CD4-positive, alpha-beta T cell treated with Interleukin-1 beta for 1 hour (primary cell): Measurements from ENCODE around the gene CDH15.
"Not testable (repeated sequence)": the region's sequence is repeated elsewhere in the genome, so short reads cannot be mapped to it uniquely, and the experiment has no call there.

Experiments used
- DNase-seq, 2 donors: peaks; one replicate each; pipeline ENCODE4 v3.0.0-alpha.2; 2020 to 2022

The CDH15 gene

DNA sequence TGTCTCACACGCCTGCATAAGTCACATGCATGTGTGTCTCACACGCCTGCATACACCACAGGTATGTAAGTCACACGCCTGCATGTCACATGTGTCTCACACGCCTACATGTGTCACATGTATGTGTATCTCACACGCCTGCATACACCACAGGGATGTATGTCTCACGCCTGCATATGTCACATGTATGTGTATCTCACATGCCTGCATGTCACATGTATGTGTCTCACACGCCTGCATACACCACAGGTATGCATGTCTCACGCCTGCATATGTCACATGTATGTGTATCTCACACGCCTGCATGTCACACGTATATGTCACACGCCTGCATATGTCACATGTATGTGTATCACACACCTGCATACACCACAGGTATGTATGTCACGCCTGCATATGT is 13.8 kb upstream of the CDH15 start:
- DNase-seq, result no peak

DNA sequence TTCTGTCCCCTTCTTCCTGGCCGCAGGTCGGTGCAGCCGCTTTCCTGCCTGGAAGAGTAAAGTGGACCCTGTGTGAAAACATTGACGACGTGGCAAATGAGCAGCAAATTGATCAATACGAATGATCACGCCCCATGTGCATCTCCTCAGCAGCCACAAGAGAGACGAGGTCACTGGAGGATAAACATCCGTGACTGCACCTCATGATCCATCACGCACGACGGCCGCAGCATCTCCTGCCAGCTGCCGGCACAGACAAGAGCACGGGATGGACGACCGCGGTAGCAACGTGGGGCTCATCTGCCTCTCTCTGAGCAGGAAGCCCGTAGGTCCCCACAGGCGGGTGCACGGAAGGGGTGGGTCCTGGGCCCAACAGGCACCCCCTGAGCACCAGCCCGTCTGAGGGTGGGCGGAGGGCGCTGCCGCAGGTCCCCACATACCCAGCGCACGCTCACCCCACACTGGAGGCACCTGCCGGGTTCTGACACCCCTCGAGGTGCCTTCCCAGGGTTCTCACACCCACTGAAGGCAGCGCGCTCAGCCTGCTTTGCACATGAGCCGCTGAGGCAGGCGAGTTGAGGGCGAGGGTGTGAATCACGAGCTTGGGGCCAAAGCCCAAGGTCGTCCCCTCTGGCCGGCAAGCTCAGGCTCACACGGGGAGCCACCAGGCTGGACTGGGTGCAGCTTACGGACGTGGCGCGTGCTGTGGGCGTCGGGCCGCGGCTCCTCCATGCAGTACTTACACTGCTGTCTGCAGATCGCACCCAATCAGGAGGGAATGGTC is 12.3 kb upstream of the CDH15 start:
- DNase-seq, result no peak

DNA sequence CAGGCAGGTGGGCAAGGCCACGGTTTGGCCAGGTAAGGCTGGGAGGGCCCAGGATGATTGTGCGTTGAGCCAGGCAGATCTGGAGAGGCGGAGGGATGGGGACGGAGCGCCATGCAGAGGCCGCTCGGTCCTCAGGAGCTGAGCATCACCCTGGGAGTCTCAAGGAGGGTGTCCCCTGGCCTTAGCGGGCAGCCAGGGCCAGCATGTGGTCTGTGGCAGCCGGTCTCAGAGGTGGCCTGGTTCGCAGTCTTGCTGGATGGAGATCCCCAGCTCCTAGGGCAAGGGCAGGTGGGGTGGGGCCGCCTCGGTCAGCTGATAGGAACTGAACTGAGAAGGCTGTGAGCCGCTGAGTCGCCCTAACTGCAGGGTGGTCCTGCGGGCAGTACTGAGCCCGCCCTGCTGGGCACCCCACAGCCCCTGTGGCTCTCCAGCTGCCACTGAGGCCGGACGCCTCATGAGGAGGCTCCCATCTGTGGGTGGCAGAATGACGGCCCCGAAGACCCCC is 11.6 kb upstream of the CDH15 start:
- no peak for DNase-seq

DNA sequence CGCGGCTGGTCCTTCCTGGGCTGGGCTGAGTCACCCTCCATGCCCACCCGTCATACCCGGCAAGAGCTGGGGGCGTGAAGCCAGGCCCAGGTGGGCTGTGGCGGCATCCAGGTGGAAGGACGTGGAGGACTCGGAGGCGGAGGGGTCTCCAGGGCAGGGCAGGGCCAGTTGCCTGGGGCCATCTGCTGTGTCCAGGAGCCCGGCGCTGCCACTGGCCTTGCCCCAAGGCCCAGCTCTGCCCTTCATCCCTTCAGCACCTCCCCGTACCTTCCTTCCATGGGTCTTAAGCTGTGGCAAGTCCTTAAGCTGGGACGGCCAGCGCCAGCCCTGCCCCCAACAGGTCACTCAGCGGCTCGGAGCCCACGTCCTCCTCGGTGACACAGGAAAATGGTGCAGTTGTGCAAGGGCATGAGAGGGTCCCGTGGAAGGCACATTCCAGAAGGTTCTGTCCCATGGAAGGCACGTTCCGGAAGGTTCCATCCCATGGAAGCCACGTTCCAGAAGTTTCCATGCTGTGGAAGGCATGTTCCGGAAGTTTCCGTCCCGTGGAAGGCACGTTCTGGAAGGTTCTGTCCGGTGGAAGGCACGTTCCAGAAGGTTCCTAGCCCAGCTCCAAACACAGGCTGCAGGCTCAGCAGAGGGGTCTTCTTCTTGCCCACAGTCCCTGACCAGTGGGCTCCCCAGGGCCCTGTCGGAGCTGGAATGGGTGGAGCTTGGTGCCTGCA is 10.4 kb upstream of the CDH15 start:
- no peak for DNase-seq

DNA sequence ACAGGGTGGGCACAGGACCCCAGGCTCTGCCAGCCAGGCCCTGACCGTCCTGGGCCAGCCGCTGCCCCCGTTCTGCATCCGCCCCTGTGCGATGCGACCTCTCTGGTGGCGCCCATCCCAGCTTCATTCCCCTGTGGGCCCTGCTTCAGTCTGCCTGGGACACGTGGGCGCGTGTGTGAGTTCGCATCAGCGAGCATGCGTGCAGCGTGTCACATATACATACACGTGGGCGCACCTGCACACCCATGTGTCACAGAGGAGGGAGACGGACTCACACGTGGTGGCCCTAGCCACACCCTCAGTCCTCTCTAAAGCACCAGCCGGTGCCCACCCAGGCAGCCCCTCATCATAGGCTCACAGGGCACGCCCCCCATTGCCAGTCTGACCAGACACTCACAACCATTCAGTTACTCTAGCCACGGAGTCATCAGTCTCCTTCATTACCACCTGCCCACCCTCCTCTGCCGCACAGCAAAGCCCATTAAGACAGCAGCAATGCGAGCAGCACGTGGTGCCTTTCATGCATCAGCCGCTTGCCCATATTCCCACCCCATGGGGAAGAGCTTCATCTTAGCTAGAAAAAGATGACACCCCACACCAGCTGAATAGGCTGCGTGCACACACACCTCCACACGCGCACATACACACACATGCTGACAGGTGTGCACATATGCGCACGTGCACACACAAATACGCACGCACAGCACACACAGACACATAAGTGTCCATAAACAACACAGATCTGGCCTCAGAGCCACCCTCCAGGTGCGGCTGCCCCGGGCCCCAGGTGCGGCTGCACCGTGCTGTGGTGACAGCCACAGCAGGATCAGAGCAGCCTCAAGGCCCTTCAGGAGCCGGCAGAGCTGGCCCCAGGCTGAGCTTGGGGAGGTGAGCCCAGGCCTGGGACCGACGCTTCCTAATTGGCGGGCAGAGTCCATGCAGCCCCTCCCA is 9.5 kb upstream of the CDH15 start:
- no peak for DNase-seq

DNA sequence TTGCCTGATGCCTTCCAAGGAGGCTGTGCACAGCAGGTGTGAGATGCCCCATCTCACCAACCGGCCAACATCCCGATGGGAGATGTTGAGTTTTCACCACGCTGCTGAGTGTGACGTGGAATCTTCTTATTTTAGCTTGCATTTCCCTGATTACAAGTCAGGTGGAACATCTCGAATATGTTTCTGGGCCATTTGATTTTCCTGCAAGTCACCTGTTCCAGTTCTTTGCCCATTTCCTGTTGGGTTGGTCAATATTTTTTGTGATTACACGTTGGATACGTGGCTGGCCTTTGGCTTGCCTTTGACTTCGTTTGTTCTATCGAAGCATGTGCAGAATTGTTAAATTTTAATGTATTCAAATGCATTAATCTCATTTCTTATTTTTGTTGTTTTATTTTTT is 8.3 kb upstream of the CDH15 start:
- DNase-seq, result no peak

DNA sequence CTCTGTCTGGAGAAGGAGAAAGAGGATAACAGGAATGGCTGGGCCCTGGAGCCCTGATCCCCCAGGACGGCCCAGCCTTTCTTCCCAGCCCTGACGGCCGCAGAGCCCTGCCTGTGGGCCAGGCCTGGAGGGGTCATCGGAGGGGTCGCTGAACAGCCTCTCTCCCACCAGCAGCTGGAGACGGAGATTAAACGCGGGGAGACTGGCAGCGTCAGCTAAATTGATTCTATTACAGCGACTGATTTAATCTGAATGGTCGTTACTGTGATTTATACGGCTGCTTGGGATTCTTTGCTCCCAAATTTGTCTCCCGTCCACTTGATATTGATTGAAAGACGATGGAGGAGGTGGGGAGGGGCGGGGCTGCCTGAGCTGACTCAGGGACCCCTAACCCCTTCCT is 7.1 kb upstream of the CDH15 start:
- no peak for DNase-seq

DNA sequence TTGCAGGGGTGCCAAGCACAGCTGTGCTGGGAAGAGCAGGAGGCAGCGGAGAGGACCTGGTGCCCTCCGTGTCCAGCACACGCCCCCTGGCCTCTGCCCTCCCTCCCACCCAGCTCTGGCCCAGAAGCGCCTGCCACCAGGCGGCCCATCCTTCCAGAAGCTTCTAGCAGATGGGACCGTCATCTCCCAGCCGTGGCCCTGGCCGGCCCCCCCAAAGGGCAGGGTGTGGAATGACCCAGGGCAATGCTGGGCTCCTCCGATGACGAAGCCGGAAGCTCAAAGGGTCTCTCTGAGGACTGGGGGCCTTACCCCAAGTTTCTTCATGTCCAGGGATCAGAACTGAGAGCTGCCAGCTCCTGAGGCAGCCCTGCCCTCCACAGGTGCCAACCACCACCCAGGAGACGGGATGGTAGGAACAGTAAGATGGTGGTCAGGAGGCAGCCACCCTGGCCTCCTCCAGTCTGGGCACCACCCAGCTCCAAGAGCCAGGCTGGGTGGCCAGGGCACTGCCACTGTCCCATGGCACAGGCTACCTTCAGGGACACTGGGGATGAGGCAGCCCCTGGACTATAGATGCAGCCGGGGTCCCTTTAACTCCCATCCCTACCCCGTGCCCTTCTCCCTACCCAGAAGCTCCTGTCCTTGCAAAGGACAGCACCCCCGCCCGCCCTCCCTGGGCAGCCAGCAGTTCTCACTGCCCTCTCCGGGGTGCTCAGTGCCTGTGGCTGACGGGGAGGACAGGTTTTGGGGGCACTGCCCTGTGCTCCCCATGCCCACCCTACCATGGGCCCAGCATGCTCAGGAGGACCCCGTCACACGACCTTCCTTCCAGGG is 6.5 kb upstream of the CDH15 start:
- no peak for DNase-seq

DNA sequence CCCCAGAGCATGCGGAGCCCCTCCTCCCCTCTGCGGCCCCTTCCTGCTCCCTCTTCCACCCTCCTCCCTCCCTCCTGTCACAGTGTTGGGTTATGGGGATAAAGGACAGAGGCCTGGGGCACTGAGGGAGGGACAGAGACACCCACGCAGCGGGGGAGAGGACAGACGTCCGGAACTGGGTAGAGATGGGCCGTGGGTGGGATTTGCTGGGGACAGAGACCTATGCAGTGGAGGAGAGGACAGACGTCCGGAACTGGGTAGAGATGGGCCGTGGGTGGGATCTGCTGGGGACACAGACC is 5.9 kb upstream of the CDH15 start:
- DNase-seq, result not testable (repeated sequence)

DNA sequence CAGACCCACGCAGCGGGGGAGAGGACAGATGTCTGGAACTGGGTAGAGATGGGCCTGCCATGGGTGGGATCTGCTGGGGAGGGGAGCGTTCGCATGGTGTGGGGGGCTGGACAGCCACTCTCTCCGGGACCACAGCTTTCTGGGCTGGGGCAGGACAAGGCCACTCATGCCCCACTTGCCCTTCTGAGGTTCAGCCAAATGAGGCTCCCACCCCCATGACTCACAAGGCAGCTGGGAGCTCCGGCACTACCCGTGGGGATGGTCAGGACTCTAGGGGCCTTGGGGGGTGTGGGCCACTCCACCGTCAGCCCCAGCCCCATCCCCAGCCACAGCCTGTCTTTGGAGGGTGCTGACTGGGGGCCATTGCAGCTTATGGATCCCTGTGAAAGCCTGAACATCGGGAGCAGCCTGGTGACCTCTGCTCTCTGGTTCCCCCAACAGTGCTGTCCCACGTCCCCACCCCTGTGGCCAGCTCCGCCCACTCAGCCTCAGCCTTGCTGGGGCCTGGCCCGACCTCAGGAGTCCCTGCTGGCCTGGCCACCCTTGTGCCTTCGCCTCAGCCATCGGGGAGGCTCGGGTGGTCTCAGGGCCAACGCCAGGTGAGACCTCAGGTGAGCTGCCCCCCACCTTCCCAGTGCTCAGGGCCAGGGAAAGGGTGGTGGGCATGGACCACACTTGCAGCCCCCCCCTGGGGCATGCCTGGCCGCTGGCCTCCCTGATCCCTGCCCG is 4.7 kb upstream of the CDH15 start:
- DNase-seq, result no peak

DNA sequence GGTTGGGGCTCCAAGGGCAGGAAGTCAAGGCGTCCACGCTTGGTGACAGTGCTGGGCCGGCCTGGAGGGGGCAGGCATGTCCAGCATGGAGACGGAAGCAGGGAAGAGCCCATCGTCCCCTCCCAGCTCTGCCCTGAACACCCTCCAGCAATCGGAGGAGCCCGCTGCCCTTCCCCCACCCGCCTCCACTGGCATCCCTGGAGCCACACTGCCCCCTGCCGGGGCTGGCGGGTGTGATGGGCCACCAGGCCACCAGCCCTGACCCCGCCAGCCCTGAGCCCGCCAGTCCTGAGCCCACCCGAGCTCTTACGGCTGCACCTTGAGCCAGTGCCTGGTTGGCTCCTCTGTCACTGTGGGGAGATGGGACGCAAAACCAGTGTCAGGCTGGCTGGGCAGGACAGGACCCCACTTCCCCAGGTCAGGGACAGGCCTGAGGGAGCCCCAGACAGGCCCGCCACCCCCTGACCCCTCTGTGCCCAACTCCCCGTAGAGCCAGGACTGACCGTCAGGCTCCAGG is 4.1 kb upstream of the CDH15 start:
- peak; percentile 83 to 84 for DNase-seq

DNA sequence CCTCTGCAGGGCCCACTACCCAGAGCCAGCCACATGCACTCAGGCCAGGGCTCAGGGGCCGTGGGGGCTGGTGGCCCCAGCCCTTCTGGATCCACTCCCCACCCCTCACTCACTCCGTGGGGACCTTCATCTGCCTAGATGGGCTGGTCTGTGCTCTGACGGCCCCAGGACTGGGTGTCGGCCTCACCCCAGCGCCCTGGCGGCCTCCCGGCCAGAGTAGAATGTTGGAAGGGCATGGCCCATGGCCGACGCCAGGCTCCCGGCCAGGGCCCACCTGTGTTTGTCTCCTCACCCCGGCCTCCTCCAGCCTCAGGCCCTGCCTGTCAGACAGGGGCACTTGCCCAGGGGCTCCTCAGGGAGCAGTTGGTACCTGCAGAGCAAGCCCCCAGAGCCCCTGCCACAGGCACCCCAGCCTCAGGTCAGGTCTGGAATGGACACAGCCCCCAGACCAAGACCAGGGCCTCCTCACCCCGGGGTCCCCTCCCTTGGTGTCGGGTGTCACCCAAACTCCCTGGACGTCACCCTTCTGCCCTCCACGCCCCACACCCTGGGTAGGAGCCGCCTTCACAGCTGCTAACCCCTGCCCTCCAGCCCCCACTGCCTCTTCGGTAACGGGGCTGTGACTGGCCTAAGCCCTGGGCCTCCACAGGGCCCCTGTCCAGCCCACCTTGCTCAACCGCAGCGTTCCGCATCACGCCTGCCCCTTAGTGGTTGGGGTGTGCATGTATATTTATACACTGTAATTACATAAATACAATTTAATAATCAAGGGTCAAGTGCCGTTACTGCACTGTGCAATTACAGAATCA is 3.0 kb upstream of the CDH15 start:
- no peak for DNase-seq

DNA sequence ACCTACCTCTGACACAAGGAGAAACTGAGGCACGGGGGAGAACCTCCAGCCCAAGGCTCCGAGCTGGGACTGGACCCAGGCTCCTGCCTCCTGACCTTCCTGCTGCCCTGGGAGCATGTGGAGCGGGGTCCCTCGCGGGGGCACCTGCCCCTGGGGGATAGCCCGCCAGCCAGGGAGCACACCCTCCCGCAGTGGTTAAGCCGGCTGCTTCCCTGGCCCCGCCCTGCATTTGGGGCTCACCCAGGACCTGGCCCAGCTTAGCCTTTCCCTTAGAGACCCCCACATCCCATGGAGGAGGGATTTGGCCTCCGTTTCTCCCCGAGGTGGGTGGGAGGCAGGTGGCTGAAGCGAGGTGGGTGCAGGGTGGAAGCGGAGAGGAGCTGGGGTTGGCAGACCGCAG is 1.8 kb upstream of the CDH15 start:
- no peak for DNase-seq

DNA sequence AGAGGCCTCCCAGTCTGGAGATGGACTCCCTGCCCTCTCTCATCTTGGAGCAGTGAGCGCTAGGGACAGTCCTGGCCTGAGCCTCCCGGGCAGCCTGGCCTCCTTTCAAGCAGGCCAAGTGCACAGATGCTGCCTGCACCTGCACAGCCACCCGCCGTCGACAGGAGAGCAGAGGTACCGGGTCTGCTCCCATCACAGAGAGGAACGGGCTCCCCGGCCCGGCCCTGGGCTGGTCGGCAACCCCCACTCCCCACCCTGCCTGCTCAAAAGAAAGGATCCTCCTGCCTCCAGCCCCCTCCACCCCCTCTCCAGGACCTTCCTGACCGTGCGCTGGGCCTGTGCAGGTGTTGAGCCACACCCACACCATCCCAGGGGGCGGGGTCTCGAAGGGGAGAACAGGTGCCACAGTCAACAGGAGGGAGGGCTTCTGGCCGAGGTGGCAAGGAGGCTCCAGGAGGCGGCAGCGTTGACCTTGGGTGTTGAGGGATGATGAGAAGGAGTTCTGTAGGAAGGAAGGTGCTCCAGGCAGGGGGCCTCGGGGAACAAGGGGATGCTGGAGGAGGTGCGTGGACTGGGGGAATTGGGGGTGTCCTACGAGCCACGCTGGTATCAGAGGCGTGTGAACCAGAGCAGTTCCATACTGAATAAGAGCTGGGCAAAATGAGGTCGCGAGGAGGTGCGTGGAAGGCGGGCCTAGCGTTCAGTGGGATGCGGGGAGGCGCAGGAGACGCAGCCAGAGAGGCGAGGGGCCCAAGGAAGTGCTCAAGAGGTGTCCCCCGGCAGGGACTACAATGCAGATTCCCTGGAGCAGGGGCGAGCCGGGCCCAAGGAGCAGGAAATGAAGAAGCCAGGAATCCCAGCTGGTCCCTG is 967 bp upstream of the CDH15 start:
- peak in 1 of 2 donors; percentile 21 for DNase-seq

DNA sequence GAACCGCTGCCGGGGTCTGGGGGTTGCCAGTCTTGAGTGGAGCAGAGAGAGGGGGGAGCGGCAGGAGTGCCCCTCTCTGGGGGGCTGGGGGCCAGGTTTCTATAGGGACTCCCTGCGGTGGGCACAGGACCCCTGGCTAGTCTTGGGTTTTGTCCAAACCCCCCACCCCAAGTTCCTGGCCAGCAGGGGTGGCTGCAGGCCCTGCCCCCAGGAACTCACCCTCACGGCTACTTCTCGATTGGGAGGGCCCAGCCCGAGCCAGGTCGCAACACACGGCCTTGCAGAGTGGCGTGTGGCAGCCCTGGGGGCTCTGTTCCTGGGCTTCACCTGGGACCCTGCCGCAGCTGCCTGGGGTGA is 601 bp downstream of the CDH15 start:
- DNase-seq, result no peak

DNA sequence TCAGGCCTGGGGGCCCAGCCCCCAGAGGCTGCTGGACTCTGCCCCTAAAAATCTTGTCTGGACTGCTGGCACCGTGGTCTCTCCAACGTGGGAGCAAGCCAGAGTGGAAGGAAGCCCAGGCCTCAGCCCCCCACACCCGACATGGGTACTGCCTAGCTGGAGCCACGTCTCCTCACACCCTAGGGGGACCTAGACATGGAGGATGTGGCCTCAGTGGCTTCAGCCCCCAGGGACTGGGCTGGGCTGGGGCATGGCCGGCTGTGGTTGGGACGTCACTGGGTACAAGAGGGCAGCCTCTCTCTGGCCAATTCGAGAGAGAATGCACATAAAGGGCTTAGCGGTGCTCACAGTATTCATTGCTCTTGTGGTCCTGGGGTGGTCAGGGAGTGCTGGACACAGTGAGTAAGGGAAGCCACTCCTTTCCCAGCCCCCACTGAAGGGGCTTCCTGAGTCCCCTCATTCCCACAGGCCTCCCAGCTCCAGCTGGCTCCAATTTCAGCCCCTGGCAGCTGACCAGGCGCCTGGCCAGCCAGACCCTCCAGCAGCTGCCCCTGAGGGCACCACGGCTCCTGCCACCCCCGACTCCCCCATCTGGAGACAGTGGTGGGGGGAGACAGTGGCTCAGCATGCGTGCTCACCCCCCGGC is 1.1 kb downstream of the CDH15 start:
- no peak for DNase-seq

DNA sequence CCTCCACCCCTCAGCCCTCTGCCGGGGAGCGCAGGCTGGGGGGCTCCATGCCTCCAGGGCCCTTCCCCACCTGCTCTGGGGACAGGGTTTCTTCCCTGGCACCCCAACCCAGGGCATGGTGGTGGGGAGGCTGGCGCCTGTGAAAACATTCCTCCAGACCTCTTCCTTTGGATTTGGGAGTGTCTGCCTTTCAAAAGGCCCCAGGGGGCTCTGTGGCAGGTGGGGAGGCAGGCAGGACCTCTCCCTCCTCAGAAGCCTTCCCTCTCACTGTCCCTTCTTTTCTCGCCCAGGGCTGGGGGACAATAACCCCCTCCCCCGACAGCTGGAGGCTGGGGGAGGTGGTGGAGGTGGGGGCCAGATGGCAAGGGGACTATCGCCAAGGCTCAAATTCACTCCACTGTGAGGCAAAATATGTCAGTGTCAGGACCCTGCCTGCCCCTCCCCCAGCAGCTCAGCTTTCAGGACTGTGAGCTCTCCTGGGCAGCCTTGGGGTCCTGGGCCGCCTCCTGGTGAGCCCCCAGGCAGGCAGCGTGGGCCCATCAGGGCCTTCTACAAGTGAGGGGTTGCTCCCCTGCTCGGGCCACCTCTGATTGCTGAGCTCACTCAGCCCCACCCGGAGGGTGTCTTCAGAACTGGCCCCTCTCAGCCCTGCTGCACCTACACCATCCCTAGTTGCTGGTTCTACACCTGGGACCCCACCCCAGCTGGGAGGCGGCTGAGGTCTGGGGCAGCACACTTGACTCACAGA is 1.8 kb downstream of the CDH15 start:
- DNase-seq, result no peak

DNA sequence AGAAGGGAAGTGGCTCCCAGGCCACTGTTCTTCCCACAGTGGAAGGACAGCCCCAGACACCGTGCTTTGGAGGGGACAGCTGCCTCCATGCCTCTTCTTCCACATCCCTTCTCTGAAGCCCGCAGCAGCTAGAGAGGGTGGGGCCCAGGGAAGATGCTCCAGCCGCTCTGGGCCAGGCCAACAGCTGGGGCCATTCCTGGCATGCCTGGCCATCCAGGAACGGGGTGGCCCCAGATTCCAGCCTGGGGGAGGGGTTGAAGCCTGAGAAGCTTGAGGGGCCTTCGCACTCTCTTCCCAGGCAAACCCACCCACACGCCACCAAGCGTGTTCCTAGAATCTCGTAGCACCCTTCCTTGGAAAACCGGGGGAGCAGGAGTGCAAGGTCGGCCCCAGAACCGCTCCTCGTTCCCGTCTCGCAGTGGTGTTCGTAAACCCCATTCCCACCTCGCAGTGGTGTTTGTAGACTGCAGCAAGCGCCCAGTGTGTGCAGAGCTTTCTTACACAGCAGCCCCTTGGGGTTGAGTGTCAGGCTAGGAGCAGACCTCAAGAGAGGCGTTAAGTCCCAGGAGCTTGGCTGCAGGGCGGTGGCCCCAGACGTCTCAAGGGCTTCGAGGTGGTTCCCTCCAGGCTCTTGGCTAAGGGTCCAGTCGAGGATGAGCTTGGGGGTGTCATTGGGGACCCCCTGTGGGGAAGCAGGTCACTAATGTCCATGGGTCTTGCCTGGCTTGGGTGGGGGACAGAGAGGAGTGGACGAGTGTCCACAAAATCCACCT is 2.7 kb downstream of the CDH15 start:
- DNase-seq, result no peak
